ENCODE results near the gene LAG3. TPM values are rescaled to one million over a fixed set of nuclear protein-coding genes. Genes with fewer than 3 reads are reported as not detected.

Gene LAG3
- 0.79 to 2.2 TPM (median 1.6 TPM) in 5 replicates for total RNA-seq (2022; extraction: Qiagen RNA extraction; ENCODE audit: low read depth)

GRCh38 chr12:6772331-6772695, at the start of gene LAG3:
LAG3 (plus strand) TSS chr12:6772520; CDS start chr12:6772853, 333 bp downstream.

GRCh38 chr12:6723607-6724408, 48.5 kb upstream of the LAG3 start, which contains the start of gene COPS7A:
COPS7A (plus strand) TSS chr12:6724046; CDS start chr12:6724657, 611 bp downstream.

GRCh38 chr12:6752921-6753771, 19.2 kb upstream of the LAG3 start, which contains the start of gene MLF2:
MLF2 (minus strand) TSS chr12:6753141; CDS start chr12:6752334, 807 bp downstream.

GRCh38 chr12:6765634-6766581, 6.4 kb upstream of the LAG3 start, which contains the start of gene PTMS:
PTMS (plus strand) TSS chr12:6766363; CDS start chr12:6766706, 343 bp downstream.

GRCh38 chr12:6788972-6789924, 16.9 kb downstream of the LAG3 start, which contains the start of gene CD4:
CD4 (plus strand) TSS chr12:6789528; CDS start chr12:6800139, 10,611 bp downstream.

GRCh38 chr12:6821591-6822425, 49.5 kb downstream of the LAG3 start, which contains the start of gene GPR162:
GPR162 (plus strand) TSS chr12:6821821; CDS start chr12:6823899, 2,078 bp downstream.

Other genes starting within 250 kb of the LAG3 start
- 5,971 to 9,033 TPM (median 8,788 TPM) in 5 replicates for gene GAPDH, start 238.0 kb upstream of the LAG3 start, total RNA-seq (2022; extraction: Qiagen RNA extraction; ENCODE audit: low read depth)
- 1.6 to 2.5 TPM (median 2.2 TPM) in 5 replicates for gene IFFO1, start 216.5 kb upstream of the LAG3 start, total RNA-seq (2022; extraction: Qiagen RNA extraction; ENCODE audit: low read depth)
- gene NOP2, start 204.2 kb upstream of the LAG3 start, total RNA-seq (2022; extraction: Qiagen RNA extraction; ENCODE audit: low read depth): 89.7 to 116 TPM (median 103 TPM) in 5 replicates
- gene CHD4, start 165.1 kb upstream of the LAG3 start, total RNA-seq (2022; extraction: Qiagen RNA extraction; ENCODE audit: low read depth): 60.1 to 82.5 TPM (median 69.6 TPM) in 5 replicates
- 0.42 to 1.1 TPM (median 0.76 TPM) in 5 replicates for gene LPAR5, start 136.6 kb upstream of the LAG3 start, total RNA-seq (2022; extraction: Qiagen RNA extraction; ENCODE audit: low read depth)
- gene ACRBP, start 125.1 kb upstream of the LAG3 start, total RNA-seq (2022; extraction: Qiagen RNA extraction; ENCODE audit: low read depth): 0.29 to 0.48 TPM (median 0.38 TPM) in 4 of 5 replicates, not detected in the other
- gene ING4, start 109.4 kb upstream of the LAG3 start, total RNA-seq (2022; extraction: Qiagen RNA extraction; ENCODE audit: low read depth): 11.3 to 18.6 TPM (median 14.4 TPM) in 5 replicates
- 49.6 to 66.0 TPM (median 62.9 TPM) in 5 replicates for gene ZNF384, start 83.1 kb upstream of the LAG3 start, total RNA-seq (2022; extraction: Qiagen RNA extraction; ENCODE audit: low read depth)
- gene PIANP, start 71.7 kb upstream of the LAG3 start, total RNA-seq (2022; extraction: Qiagen RNA extraction; ENCODE audit: low read depth): 0.68 to 1.3 TPM (median 0.97 TPM) in 5 replicates
- gene COPS7A, start 48.5 kb upstream of the LAG3 start, total RNA-seq (2022; extraction: Qiagen RNA extraction; ENCODE audit: low read depth): 46.4 to 60.7 TPM (median 58.3 TPM) in 5 replicates
- 221 to 313 TPM (median 302 TPM) in 5 replicates for gene MLF2, start 19.4 kb upstream of the LAG3 start, total RNA-seq (2022; extraction: Qiagen RNA extraction; ENCODE audit: low read depth)
- 687 to 1,137 TPM (median 1,048 TPM) in 5 replicates for gene PTMS, start 6.2 kb upstream of the LAG3 start, total RNA-seq (2022; extraction: Qiagen RNA extraction; ENCODE audit: low read depth)
- not detected in 5 replicates for gene CD4, start 17.0 kb downstream of the LAG3 start, total RNA-seq (2022; extraction: Qiagen RNA extraction; ENCODE audit: low read depth)
- gene GPR162, start 49.3 kb downstream of the LAG3 start, total RNA-seq (2022; extraction: Qiagen RNA extraction; ENCODE audit: low read depth): 0.39 to 0.87 TPM (median 0.56 TPM) in 5 replicates
- gene P3H3, start 55.9 kb downstream of the LAG3 start, total RNA-seq (2022; extraction: Qiagen RNA extraction; ENCODE audit: low read depth): 14.2 to 32.8 TPM (median 27.5 TPM) in 5 replicates
- gene GNB3, start 68.4 kb downstream of the LAG3 start, total RNA-seq (2022; extraction: Qiagen RNA extraction; ENCODE audit: low read depth): 2.1 to 2.7 TPM (median 2.3 TPM) in 5 replicates
- gene CDCA3, start 78.8 kb downstream of the LAG3 start, total RNA-seq (2022; extraction: Qiagen RNA extraction; ENCODE audit: low read depth): 68.4 to 85.8 TPM (median 72.7 TPM) in 5 replicates
- 76.4 to 97.4 TPM (median 80.0 TPM) in 5 replicates for gene USP5, start 79.6 kb downstream of the LAG3 start, total RNA-seq (2022; extraction: Qiagen RNA extraction; ENCODE audit: low read depth)
- gene TPI1, start 95.0 kb downstream of the LAG3 start, total RNA-seq (2022; extraction: Qiagen RNA extraction; ENCODE audit: low read depth): 1,281 to 1,662 TPM (median 1,628 TPM) in 5 replicates
- gene SPSB2, start 100.8 kb downstream of the LAG3 start, total RNA-seq (2022; extraction: Qiagen RNA extraction; ENCODE audit: low read depth): 19.2 to 36.2 TPM (median 30.5 TPM) in 5 replicates
- gene LRRC23, start 132.3 kb downstream of the LAG3 start, total RNA-seq (2022; extraction: Qiagen RNA extraction; ENCODE audit: low read depth): 15.7 to 21.7 TPM (median 17.3 TPM) in 5 replicates
- gene ENO2, start 142.1 kb downstream of the LAG3 start, total RNA-seq (2022; extraction: Qiagen RNA extraction; ENCODE audit: low read depth): 32.7 to 43.8 TPM (median 41.2 TPM) in 5 replicates
- 36.6 to 87.8 TPM (median 83.1 TPM) in 5 replicates for gene ATN1, start 155.4 kb downstream of the LAG3 start, total RNA-seq (2022; extraction: Qiagen RNA extraction; ENCODE audit: low read depth)
- gene RNU7-1, start 171.3 kb downstream of the LAG3 start, total RNA-seq (2022; extraction: Qiagen RNA extraction; ENCODE audit: low read depth): not detected in 5 replicates
- 240 to 311 TPM (median 303 TPM) in 5 replicates for gene C12orf57, start 171.5 kb downstream of the LAG3 start, total RNA-seq (2022; extraction: Qiagen RNA extraction; ENCODE audit: low read depth)
- 6.2 to 12.8 TPM (median 11.9 TPM) in 5 replicates for gene PTPN6, start 178.8 kb downstream of the LAG3 start, total RNA-seq (2022; extraction: Qiagen RNA extraction; ENCODE audit: low read depth)
- 278 to 353 TPM (median 328 TPM) in 5 replicates for gene PHB2, start 198.1 kb downstream of the LAG3 start, total RNA-seq (2022; extraction: Qiagen RNA extraction; ENCODE audit: low read depth)
- 55.9 to 81.9 TPM (median 61.3 TPM) in 5 replicates for gene EMG1, start 198.4 kb downstream of the LAG3 start, total RNA-seq (2022; extraction: Qiagen RNA extraction; ENCODE audit: low read depth)
- 26.6 to 31.1 TPM (median 27.6 TPM) in 5 replicates for gene LPCAT3, start 246.0 kb downstream of the LAG3 start, total RNA-seq (2022; extraction: Qiagen RNA extraction; ENCODE audit: low read depth)